ENCODE data around the gene GLYR1.

The GLYR1 gene

GRCh38 chr16:4882633-4883285 is 35.7 kb upstream of the GLYR1 start (continued):
- TF ChIP-seq PRDM2 (tag by site-specific recombination; IDR thresholded peaks at IDR 0.05; ENCODE audit: borderline replicate concordance) (no peak), ZNF777 (tag by site-specific recombination; IDR thresholded peaks at IDR 0.05; ENCODE audit: borderline replicate concordance) (no peak), KLF10 (tag by site-specific recombination; IDR thresholded peaks at IDR 0.05) (no peak), KLF9 (tag by site-specific recombination; IDR thresholded peaks at IDR 0.05; ENCODE audit: low read depth) (no peak), HIC1 (tag by site-specific recombination; IDR thresholded peaks at IDR 0.05) (peak; percentile 60; the same call in 1 of the 2 replicates), ZBTB11 (tag by site-specific recombination; conservative IDR thresholded peaks at IDR 0.05; ENCODE audit: low read depth) (no peak), BCL11B (tag by site-specific recombination; IDR thresholded peaks at IDR 0.05; ENCODE audit: low read depth) (no peak), ZNF311 (tag by site-specific recombination; IDR thresholded peaks at IDR 0.05; ENCODE audit: borderline replicate concordance) (no peak)

- POLR2A ChIA-PET: no interaction called here
- Histone ChIP-seq H3K27ac (ENCODE audit: extremely low read depth, low read depth, low read length) (peak overlapping the region; percentile 37; the same call in 1 of the 2 replicates), H3K36me3 (ENCODE audit: control insufficient read depth in 2 of 2, insufficient read depth in 1 of 2, low read length in 2 of 2) (peaks cover 0 to 96% of the 10 kb centered on the region in 2 experiments), H3K9me3 (ENCODE audit: control insufficient read depth, insufficient read depth, low read depth, low read length) (no peaks in the 10 kb centered on the region), H3K4me1 (ENCODE audit: control insufficient read depth, insufficient read depth, low read length) (peaks cover 8% of the 10 kb centered on the region; the same call in 1 of the 2 replicates), H3K4me3 (ENCODE audit: low read depth, low read length) (no peak overlapping the region)
- CTCF ChIA-PET: interaction anchor here (0.6 kb wide), 1 partner anchor 16 kb away, joined by 4 read pairs; no protein-coding TSS in a partner anchor
- TF ChIP-seq PRDM4 (tag by site-specific recombination; IDR thresholded peaks at IDR 0.05) (peak; percentile 84), KLF1 (tag by site-specific recombination; IDR thresholded peaks at IDR 0.05) (0 out of 2 replicates have a peak, but pooled peaks have one; percentile 17), ZNF132 (tag by site-specific recombination; IDR thresholded peaks at IDR 0.05; ENCODE audit: borderline replicate concordance) (no peak)
Observed at GRCh38 chr16:4882000-4882632, 35.0 kb upstream of the GLYR1 start.
